GM19035 (cell line): Measurements from ENCODE around the gene POU6F1.

Experiments used
- ATAC-seq: cut with Tn5 transposase; IDR thresholded peaks from one replicate; pipeline ENCODE4 v1.9.1; 2021; ENCODE audit not compliant: unreplicated experiment

The POU6F1 gene

GRCh38 chr12:51198568-51199365 lies 19.1 kb downstream of the POU6F1 start:
- no peak for ATAC-seq

- ATAC-seq = no peak
These were observed 19.9 kb downstream of the POU6F1 start for GRCh38 chr12:51197736-51198567.

GRCh38 chr12:51196547-51196946 lies 21.3 kb downstream of the POU6F1 start:
- ATAC-seq = no peak

GRCh38 chr12:51195841-51196240 lies 22.0 kb downstream of the POU6F1 start:
- ATAC-seq = no peak

GRCh38 chr12:51192284-51192671 lies 25.6 kb downstream of the POU6F1 start:
- ATAC-seq = no peak

GRCh38 chr12:51191516-51192283 lies 26.2 kb downstream of the POU6F1 start:
- no peak for ATAC-seq

GRCh38 chr12:51190820-51191219 lies 27.0 kb downstream of the POU6F1 start:
- no peak for ATAC-seq

- no peak for ATAC-seq
These were observed 28.0 kb downstream of the POU6F1 start for GRCh38 chr12:51189790-51190355.

GRCh38 chr12:51188359-51189051 lies 29.4 kb downstream of the POU6F1 start:
- ATAC-seq = no peak

- ATAC-seq = no peak
These were observed 30.4 kb downstream of the POU6F1 start for GRCh38 chr12:51187370-51187987.

- ATAC-seq = no peak
These were observed 31.3 kb downstream of the POU6F1 start for GRCh38 chr12:51186465-51187085.

GRCh38 chr12:51185171-51185717 lies 32.6 kb downstream of the POU6F1 start:
- ATAC-seq = no peak

- ATAC-seq = no peak
These were observed 34.0 kb downstream of the POU6F1 start for GRCh38 chr12:51183816-51184215.

GRCh38 chr12:51183349-51183748 lies 34.5 kb downstream of the POU6F1 start:
- ATAC-seq = no peak

GRCh38 chr12:51181558-51181957 lies 36.3 kb downstream of the POU6F1 start:
- no peak for ATAC-seq

- ATAC-seq = no peak
These were observed 40.0 kb downstream of the POU6F1 start for GRCh38 chr12:51177897-51178296.

GRCh38 chr12:51174501-51174900 lies 43.4 kb downstream of the POU6F1 start:
- ATAC-seq = no peak

GRCh38 chr12:51172515-51173431 lies 45.1 kb downstream of the POU6F1 start, which contains the start of gene TFCP2:
Gene TFCP2, minus strand, starts transcription at chr12:51173135. Its CDS starts 713 bp downstream, at chr12:51172422.
- peak; percentile 96 for ATAC-seq
